HG02588 (cell line): Measurements from ENCODE around the gene MTNR1B.

ENCODE experiments used
- ATAC-seq: cut with Tn5 transposase; IDR thresholded peaks from one replicate; pipeline ENCODE4 v1.9.1; 2021; ENCODE audit warnings: mild to moderate bottlenecking, moderate library complexity; ENCODE audit not compliant: unreplicated experiment

MTNR1B gene

GRCh38 chr11:92969634-92970347 is at the start of gene MTNR1B:
TSS of gene MTNR1B (plus strand) at chr11:92969651. CDS start at chr11:92969726, 75 bp downstream.
- no peak for ATAC-seq

GRCh38 chr11:92920331-92920730 is 49.1 kb upstream of the MTNR1B start:
- ATAC-seq: no peak

DNA sequence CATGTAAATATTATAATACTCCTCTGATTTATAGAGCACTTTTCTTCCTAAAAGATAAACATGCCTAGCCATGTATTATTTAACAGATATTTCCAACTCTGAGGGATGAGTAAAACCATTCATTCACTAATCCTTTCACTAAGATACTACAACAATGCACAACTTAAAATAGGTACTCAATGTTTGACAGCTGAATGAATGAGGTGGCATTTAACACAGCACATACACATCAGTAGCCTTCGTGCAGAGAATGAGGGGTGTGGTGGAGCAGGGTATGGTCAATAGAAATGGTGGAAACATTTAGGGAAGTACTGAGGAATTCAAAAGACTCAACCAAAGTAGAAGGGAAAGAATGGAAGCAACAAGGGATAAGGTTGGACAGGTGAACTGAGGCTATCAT is 46.7 kb upstream of the MTNR1B start:
- ATAC-seq: no peak

- no peak for ATAC-seq
These were observed 40.2 kb upstream of the MTNR1B start for GRCh38 chr11:92929246-92929645.

DNA sequence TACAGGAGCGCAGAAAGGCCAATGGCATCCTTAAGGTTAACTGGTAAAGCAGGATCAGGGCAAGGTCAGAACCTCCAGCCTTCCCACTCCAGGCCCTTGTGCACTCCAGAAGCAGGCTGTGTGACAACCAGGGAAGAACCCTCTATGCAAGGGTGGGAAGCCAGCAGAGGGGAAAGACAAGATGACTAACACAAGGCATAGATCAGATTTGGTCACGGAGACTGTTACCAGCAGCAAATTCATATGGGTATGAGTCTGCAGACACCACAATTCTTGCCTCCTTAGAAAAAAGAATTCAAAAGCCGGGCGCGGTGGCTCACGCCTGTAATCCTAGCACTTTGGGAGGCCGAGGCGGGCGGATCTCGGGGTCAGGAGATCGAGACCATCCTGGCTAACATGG is 39.8 kb upstream of the MTNR1B start:
- ATAC-seq: no peak

- ATAC-seq: no peak
These were observed 37.6 kb upstream of the MTNR1B start for GRCh38 chr11:92931746-92932422.

GRCh38 chr11:92939305-92939704 is 30.1 kb upstream of the MTNR1B start:
- no peak for ATAC-seq

DNA sequence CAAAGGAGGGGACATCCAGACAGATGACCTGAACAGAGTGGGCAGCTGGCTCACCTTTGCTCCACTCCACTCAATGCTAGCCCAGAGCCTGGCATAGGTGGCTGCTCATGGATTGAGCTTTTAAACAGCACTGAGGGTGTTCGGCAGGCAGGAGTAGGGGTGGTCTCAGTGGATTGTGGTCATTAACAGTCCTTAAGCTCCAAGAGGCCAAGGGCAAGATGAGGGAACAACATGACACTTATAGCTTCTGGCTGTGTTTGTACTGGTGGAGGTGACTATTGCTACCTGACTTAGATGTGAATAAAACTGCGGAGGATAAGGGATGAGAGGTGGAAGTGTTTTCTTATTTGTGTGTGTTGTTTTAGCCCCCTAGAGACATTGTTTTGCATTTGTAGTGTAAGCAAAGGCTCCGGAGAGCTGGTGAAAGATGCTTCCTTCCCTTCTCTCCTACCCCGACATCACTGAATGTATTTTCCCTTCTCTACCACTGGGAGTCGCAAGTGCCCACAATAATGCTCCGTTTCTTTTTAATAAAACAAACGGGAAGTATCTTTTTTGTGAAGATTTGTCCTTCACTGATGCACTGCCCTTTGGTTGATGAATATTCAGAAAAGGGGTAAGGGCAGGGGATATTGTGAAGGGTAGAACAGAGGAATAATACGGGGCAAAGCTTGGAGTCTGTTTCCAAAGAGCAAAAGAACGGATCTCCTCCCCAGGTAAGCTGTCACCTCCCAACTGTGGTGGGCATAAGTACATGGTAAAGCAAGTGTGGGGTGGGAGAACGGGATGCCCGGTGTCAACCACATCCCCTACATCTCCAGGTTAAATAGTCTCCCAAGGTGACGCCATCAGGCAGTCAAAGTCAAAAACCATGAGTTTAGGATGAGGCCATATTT is 27.5 kb upstream of the MTNR1B start:
- ATAC-seq: no peak

DNA sequence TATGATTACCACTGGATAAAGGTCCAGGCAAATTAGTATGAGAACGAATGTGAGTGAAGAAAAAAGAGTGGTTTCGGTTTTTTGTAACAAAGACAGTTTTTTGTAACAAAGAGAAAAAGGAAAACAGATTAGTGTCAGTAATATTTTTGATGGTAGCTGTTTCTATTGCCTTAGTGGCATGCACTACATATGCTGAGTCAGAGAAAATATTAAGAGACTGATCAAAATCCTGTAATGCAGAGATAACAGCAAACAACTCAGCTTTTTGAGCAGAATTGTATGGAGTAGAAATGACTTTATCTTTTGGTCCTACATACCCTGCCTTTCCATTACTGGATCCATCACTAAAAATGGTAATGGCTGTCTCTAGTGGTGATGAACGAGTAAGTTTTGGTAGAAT is 22.7 kb upstream of the MTNR1B start:
- ATAC-seq: no peak

DNA sequence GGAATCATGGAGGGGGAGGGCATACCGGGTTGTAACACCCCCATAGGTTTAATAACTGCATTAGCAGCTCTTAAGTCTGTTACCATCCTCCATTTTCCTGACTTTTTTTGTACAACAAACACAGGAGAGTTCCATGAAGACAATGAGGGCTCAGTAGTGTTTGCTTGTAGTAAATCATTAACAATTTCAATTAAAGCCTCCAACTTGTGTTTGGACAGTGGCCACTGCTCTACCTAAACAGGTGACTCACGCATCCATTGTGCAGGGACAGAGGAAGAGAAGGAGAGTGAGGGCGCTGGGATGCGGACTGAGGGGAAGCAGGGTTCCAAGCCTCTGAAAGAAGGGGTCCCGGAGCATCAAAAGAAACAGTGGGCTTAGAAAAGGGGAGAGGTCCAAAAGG is 21.3 kb upstream of the MTNR1B start:
- ATAC-seq: no peak

DNA sequence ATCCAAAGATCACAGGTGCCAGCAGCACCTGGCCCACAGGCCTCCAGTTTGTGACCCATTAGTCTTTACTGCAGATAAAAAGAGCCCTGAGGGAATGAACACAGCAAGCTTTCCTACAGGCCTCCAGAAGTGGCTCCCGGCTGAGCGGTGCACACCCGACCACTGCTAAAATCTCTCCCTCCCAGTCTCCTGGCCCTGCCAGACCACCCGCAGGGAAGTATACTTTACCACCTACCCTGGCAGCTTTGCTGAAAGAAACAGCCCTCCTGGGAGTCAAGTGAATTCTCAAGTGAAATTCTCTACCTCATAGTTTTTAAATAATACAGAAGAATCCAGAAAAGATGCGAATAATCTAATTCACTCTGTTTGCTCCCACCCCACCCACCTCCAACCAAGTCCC is 15.4 kb upstream of the MTNR1B start:
- no peak for ATAC-seq

DNA sequence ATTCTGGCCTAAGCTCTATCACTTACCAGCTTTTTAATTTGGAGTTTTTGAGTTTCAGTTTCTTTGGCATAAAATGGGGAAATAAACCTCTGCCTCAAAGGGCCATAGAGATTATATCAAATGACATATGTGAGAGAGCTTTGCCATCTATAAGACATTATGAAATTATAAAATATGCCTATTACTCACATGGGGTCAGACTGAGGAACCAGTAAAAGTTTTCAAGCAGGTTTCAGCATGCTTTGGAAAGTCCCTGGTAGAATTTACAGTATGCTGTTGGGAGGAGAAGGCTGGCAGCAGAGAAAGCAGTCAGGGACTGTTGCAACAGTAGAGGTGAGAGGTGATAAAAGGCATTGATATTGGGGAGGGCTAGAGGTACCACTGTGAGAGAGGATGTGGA is 13.6 kb upstream of the MTNR1B start:
- ATAC-seq: no peak

- no peak for ATAC-seq
These were observed 8.6 kb upstream of the MTNR1B start for GRCh38 chr11:92960886-92961285.

DNA sequence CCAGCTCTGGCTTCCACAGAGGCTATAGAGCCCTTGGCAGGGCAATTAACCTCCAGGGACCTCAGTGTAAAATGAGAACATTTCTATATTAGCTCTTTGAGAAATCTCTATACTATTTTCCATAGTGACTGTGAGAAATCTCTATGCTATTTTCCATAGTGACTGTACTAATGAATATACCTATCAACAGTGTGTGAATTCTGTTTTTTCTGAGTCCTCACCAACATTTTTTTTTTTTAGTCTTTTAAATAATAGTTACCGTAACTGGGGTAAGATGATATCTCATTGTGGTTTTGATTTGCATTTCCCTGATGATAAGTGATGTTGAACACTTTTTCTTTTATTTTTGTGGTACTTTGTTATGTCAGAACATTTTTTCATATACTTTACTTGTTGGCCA is 7.0 kb upstream of the MTNR1B start:
- no peak for ATAC-seq

GRCh38 chr11:92964471-92964870 is 5.0 kb upstream of the MTNR1B start:
- no peak for ATAC-seq

DNA sequence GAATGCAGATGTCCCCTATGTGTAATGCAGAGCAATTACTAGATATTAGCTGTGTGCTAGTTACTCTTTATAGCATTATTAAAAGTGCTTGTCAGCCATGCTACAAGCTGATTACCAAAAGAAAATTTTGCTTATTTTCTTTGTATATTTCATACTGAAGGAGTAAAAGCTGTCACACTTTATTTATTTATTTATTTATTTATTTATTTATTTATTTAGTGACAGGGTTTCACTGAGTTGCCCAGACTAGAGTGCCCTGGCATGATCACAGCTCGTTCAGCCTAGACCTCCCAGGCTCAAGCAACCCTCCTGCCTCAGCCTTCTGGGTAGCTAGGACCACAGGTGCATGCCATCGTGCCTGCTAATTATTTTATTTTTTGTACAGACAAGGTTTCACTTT is 4.3 kb upstream of the MTNR1B start:
- ATAC-seq: no peak

GRCh38 chr11:92967178-92967577 is 2.3 kb upstream of the MTNR1B start:
- ATAC-seq: no peak

- ATAC-seq: no peak
These were observed 1.6 kb upstream of the MTNR1B start for GRCh38 chr11:92967867-92968266.

DNA sequence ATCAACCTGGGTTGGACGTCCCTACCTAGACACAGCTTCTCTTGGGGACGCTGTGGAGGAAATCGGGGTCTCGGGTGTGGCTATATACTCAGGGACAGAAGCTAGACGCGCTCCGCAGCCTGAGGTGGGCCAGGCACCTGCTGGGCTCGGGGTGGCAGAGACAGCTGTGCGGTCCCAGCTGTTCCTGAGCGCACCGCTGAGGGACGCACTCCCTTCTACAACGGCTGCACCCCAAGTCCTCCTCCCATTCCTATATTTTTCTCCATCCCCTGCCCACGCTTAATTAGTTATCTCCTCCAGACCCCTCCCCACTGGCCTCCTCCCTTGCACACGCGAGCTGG is 188 bp upstream of the MTNR1B start:
- ATAC-seq: no peak

- ATAC-seq: no peak
These were observed 2.8 kb downstream of the MTNR1B start for GRCh38 chr11:92972248-92972647.

DNA sequence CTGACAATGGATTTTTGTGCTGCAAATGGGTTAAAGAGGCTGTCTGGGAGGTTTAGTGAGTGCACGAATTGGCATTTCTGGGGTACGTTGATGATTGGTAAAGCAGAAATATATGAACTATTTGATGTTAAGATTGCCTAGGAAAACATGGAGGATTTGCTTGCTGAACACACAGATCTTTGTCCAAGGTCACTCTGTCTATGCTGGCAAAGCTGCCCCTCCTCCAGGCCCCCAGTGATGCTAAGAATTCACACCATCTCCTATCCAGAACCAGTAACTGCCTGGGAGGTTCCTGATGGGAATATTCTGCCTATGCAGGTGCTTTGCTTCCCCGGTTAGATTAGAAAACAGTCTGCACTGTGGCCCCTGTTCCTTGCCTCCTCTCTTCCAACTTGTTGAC is 5.8 kb downstream of the MTNR1B start:
- ATAC-seq: no peak

GRCh38 chr11:92976681-92977080 is 7.2 kb downstream of the MTNR1B start:
- no peak for ATAC-seq
